Brain microvascular endothelial cell (primary cell): Measurements from ENCODE around the gene QARS1.

Experiments
- DNase-seq: peaks from one replicate; pipeline ENCODE4 v3.0.0-alpha.2; 2020
- H3K27ac ChIP-seq: fragments of 250-450 bp; sonication (Bioruptor Pico); 2 replicates; pipeline ENCODE4 v1.5.1; 2020; ENCODE audit warnings: mild to moderate bottlenecking, moderate library complexity
- H3K27me3 ChIP-seq: fragments of 250-450 bp; sonication (Bioruptor Pico); replicated peaks from 2 replicates; pipeline ENCODE4 v1.5.1; 2020; ENCODE audit warnings: mild to moderate bottlenecking
- H3K36me3 ChIP-seq: fragments of 250-450 bp; sonication (Bioruptor Pico); replicated peaks from 2 replicates; pipeline ENCODE4 v1.5.1; 2020; ENCODE audit warnings: mild to moderate bottlenecking
- H3K4me3 ChIP-seq: 2 replicates; pipeline ENCODE4 v1.5.1; 2011; ENCODE audit warnings: low read depth, mild to moderate bottlenecking, control low read depth, low read length, moderate library complexity
- in situ Hi-C: cut with HindIII; loops from 2 replicates; pipeline ENCODE4 v1.10.0; 2017; ENCODE audit warnings: low sequenced_read_pairs, low pct_ligation_motif_present
- TF ChIP-seq, protein P1 (sequence below): IDR thresholded peaks from 2 replicates; pipeline ENCODE4 v1.5.1; 2011; ENCODE audit warnings: low read depth, mild to moderate bottlenecking, moderate library complexity, low read length, control low read depth, inconsistent platforms; ENCODE audit errors: missing control alignments

QARS1 gene

DNA sequence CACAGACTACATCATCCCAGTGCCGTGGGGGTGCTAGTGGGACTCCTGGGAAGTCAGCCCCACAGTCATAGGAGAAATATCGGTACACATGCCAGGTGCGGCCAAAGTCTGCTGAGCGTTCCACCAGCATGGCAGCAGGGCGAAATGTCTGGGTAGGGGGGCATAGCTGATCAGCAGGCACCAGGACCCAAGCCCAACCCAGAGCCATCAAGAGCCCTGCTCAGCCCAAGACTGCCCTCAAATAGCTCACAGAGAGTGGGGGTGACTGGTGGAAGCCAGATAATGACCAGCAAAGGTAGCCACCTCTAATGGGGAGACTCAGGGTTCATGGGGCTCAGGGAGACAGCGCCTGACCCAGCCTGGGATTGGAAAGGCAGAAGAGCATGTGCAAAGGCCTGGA, 27.0 kb upstream of the QARS1 start:
- no peak for DNase-seq
- H3K4me3 ChIP-seq = peak overlapping the region; percentile 84
- TF ChIP-seq, protein P1, sequence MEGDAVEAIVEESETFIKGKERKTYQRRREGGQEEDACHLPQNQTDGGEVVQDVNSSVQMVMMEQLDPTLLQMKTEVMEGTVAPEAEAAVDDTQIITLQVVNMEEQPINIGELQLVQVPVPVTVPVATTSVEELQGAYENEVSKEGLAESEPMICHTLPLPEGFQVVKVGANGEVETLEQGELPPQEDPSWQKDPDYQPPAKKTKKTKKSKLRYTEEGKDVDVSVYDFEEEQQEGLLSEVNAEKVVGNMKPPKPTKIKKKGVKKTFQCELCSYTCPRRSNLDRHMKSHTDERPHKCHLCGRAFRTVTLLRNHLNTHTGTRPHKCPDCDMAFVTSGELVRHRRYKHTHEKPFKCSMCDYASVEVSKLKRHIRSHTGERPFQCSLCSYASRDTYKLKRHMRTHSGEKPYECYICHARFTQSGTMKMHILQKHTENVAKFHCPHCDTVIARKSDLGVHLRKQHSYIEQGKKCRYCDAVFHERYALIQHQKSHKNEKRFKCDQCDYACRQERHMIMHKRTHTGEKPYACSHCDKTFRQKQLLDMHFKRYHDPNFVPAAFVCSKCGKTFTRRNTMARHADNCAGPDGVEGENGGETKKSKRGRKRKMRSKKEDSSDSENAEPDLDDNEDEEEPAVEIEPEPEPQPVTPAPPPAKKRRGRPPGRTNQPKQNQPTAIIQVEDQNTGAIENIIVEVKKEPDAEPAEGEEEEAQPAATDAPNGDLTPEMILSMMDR = no peak
- in situ Hi-C loops = no loop called here
- H3K36me3 ChIP-seq = peaks cover 43% of the 10 kb centered on the region
- no peak overlapping the region for H3K27ac ChIP-seq
- no peaks in the 10 kb centered on the region for H3K27me3 ChIP-seq

DNA sequence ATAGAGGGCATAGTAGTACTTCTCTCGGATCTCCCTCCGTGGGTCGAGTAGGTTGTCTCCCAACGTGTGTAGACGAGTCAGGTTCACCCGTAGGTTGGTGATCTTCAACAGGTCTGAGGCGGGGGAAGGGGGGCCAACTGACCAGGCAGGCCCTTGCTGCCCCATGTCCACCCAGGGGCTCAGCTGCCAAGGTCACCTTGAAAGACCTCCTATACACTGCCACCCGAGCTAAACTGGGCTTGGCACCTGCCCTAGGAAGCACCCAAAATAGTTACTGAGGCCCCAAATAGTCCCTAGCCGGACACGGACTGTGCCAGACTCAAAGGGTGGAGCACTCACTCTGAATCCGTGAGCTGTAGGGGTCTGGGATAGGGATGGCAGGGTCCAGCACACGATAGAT, 26.5 kb upstream of the QARS1 start:
- Histone ChIP-seq H3K27ac (no peak overlapping the region), H3K4me3 (no peak overlapping the region), H3K36me3 (peaks cover 49% of the 10 kb centered on the region), H3K27me3 (no peaks in the 10 kb centered on the region)
- in situ Hi-C loops = no loop called here
- DNase-seq = no peak
- TF ChIP-seq, protein P1 = no peak

DNA sequence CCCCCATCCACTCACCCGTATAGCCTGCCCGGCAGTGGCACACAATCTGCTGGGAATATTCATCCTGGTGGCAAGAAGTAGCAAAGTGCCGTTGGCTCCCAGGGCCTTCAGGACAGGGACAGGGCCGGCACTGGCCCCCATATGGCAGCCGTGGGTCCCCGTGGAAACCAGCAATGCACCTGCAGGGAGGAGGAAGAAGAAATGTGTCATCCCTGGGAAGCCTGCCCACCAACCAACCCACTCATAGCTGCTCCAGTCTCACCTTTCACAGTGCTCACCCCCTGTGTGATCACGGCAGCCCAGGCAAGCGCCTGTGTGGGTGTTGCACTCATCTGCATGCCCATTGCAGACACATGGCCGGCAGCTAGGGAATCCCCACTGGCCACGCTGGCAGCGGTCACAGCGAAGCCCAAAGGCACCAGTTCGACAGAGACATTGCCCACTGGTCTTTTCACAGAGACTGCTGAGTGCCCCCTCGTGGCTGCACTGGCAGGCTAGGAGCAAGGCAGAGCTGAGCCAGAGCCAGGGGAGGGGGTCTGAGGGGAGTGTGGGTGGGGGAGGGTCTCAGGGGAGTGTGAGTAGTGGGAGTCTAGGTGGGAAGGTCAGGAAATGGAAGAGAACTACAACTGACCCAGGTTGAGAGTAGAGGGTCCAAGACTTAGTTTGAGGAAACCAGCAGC, 20.6 kb upstream of the QARS1 start:
- TF ChIP-seq, protein P1 = peak; percentile 22
- DNase-seq = no peak
- no peak overlapping the region for H3K27ac ChIP-seq
- no peaks in the 10 kb centered on the region for H3K27me3 ChIP-seq
- H3K36me3 ChIP-seq = peaks cover 88% of the 10 kb centered on the region
- no peak overlapping the region for H3K4me3 ChIP-seq
- in situ Hi-C loops = no loop called here

DNA sequence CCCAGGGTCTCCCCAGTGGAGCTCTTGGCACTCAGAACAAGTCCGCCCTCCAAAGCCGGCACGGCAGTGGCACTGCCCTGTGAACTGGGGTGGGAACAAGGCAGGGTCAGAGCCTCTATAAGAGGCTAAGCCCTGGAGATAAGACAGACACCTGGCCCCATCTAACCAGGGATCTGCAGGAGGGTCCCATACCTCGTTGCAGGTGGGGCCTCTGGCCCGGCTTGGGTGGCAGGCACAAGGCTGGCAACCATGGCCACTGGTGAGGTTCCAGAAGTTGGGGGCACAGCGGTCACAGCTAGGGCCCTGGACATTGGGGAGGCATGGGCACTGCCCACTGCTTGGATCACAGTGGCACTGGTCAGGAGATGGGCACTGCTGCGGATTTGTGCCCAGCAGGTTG, 19.6 kb upstream of the QARS1 start:
- in situ Hi-C loops = no loop called here
- Histone ChIP-seq H3K27ac (no peak overlapping the region), H3K36me3 (peaks cover 79% of the 10 kb centered on the region), H3K4me3 (no peak overlapping the region), H3K27me3 (no peaks in the 10 kb centered on the region)
- no peak for DNase-seq
- TF ChIP-seq, protein P1 = no peak

DNA sequence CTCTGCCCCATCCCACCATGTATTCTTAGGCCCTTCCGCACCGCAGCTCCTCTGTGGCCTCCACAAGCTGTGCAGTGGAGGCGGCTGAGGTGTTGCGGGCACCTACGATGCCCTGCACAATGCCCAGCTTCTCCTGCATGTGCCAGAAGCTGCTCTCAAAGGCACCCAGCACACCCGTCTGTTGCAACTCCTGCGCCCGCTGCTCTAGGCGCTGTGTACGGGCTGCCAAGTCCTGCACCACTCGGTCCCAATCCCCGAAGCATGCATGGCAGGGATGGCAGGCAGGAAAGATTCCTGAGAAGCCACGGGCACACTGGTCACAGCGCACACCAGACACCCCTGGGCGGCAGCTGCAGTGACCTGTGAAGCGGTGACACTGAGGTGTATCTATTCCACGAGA, 19.1 kb upstream of the QARS1 start:
- Histone ChIP-seq H3K4me3 (no peak overlapping the region), H3K27me3 (no peaks in the 10 kb centered on the region), H3K36me3 (peaks cover 74% of the 10 kb centered on the region), H3K27ac (no peak overlapping the region)
- no peak for DNase-seq
- TF ChIP-seq, protein P1 = no peak
- in situ Hi-C loops = no loop called here

DNA sequence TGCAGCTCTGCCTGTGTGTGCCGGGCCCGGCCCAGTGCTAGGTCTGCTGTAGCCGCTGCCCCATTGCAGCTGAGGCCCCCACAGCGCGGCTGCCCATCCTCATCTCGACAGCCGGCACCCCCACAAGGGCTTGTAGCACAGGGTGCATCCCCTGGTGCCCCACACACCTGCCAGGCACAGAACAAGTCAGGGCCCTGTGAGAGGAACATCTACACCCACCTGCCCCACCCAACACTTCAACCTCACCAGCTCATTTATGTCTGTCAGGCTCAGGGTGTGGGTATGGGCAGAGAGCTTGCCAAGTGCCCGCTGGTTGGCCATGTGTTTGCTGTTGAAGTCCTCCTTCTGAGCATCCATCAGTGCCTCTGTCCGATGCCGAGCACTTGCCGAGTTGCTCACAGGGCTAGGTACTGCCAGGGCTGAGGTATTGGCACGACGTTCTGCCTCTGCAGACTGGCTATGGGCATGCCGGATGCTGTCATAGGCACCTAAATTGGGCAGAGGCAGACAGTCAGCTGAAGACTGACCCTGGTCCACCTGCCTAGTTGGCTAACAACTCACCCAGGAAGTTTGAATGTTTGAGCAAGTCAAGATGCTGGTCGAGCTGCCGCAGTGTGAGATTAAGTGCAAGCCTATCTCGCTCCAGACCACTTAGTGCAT, 18.5 kb upstream of the QARS1 start:
- no peak for DNase-seq
- Histone ChIP-seq H3K27me3 (no peaks in the 10 kb centered on the region), H3K27ac (no peak overlapping the region), H3K4me3 (no peak overlapping the region), H3K36me3 (peaks cover 70% of the 10 kb centered on the region)
- TF ChIP-seq, protein P1 = no peak
- in situ Hi-C loops = no loop called here
